HG03175 (cell line): ENCODE results near the gene CTNS.

Source experiments
- ATAC-seq: cut with Tn5 transposase; IDR thresholded peaks from one replicate; pipeline ENCODE4 v1.9.1; 2021; ENCODE audit warnings: mild to moderate bottlenecking, moderate library complexity; ENCODE audit not compliant: unreplicated experiment

CTNS gene

GRCh38 chr17:3622977-3623594 is 13.5 kb upstream of the CTNS start:
- ATAC-seq, result no peak

GRCh38 chr17:3626831-3627768 is 9.5 kb upstream of the CTNS start:
- ATAC-seq, result no peak

- ATAC-seq, result no peak
Observed at GRCh38 chr17:3627769-3628167, 8.8 kb upstream of the CTNS start.

GRCh38 chr17:3630781-3631180 is 5.8 kb upstream of the CTNS start:
- ATAC-seq, result no peak

GRCh38 chr17:3632287-3632686 is 4.3 kb upstream of the CTNS start:
- no peak for ATAC-seq

GRCh38 chr17:3635474-3636153 is 946 bp upstream of the CTNS start:
- ATAC-seq, result no peak

- peak; percentile 5 for ATAC-seq
Observed at GRCh38 chr17:3636908-3637373, 381 bp downstream of the CTNS start.

- no peak for ATAC-seq
Observed at GRCh38 chr17:3639981-3640596, 3.5 kb downstream of the CTNS start.

- no peak for ATAC-seq
Observed at GRCh38 chr17:3641014-3641413, 4.5 kb downstream of the CTNS start.

GRCh38 chr17:3641717-3642486 is 5.3 kb downstream of the CTNS start:
- no peak for ATAC-seq

- no peak for ATAC-seq
Observed at GRCh38 chr17:3643889-3644349, 7.4 kb downstream of the CTNS start.

- no peak for ATAC-seq
Observed at GRCh38 chr17:3645310-3645709, 8.8 kb downstream of the CTNS start.

GRCh38 chr17:3647251-3647650 is 10.7 kb downstream of the CTNS start:
- ATAC-seq, result no peak

- no peak for ATAC-seq
Observed at GRCh38 chr17:3647769-3648555, 11.4 kb downstream of the CTNS start.

- no peak for ATAC-seq
Observed at GRCh38 chr17:3655766-3656165, 19.2 kb downstream of the CTNS start.

- no peak for ATAC-seq
Observed at GRCh38 chr17:3656353-3656752, 19.8 kb downstream of the CTNS start.

GRCh38 chr17:3656755-3657587 is 20.4 kb downstream of the CTNS start:
- no peak for ATAC-seq

GRCh38 chr17:3657588-3657869 is 21.0 kb downstream of the CTNS start:
- no peak for ATAC-seq
